ENCODE data around the gene FBXL14.

Gene FBXL14

GRCh38 chr12:1594261-1595025 lies at the start of gene FBXL14:
Gene FBXL14, minus strand, starts transcription at chr12:1594581. Its CDS starts 515 bp downstream, at chr12:1594066.
- peak; percentile 87 for DNase-seq

- DNase-seq, result no peak
Measured at GRCh38 chr12:1643905-1644533, 49.6 kb upstream of the FBXL14 start.

GRCh38 chr12:1643043-1643442 lies 48.7 kb upstream of the FBXL14 start:
- DNase-seq, result no peak

- DNase-seq, result no peak
Measured at GRCh38 chr12:1642513-1642912, 48.1 kb upstream of the FBXL14 start.

GRCh38 chr12:1640328-1641234 lies 46.2 kb upstream of the FBXL14 start:
- no peak for DNase-seq

GRCh38 chr12:1639538-1639937 lies 45.2 kb upstream of the FBXL14 start:
- DNase-seq, result no peak

GRCh38 chr12:1638203-1638602 lies 43.8 kb upstream of the FBXL14 start:
- no peak for DNase-seq

- DNase-seq, result no peak
Measured at GRCh38 chr12:1635301-1636095, 41.1 kb upstream of the FBXL14 start.

- peak; percentile 62 for DNase-seq
Measured at GRCh38 chr12:1634590-1635191, 40.3 kb upstream of the FBXL14 start.

GRCh38 chr12:1634149-1634548 lies 39.8 kb upstream of the FBXL14 start:
- no peak for DNase-seq

- no peak for DNase-seq
Measured at GRCh38 chr12:1633459-1633858, 39.1 kb upstream of the FBXL14 start.

- DNase-seq, result no peak
Measured at GRCh38 chr12:1632702-1633101, 38.3 kb upstream of the FBXL14 start.

GRCh38 chr12:1630827-1631591 lies 36.6 kb upstream of the FBXL14 start:
- no peak for DNase-seq

GRCh38 chr12:1630133-1630826 lies 35.9 kb upstream of the FBXL14 start:
- DNase-seq, result peak; percentile 58

- peak; percentile 31 for DNase-seq
Measured at GRCh38 chr12:1629338-1630132, 35.2 kb upstream of the FBXL14 start.

GRCh38 chr12:1628666-1629337 lies 34.4 kb upstream of the FBXL14 start, which contains the start of gene WNT5B:
Gene WNT5B, plus strand, starts transcription at chr12:1629231. Its CDS starts 2,124 bp downstream, at chr12:1631355.
- no peak for DNase-seq

- DNase-seq, result no peak
Measured at GRCh38 chr12:1622406-1622805, 28.0 kb upstream of the FBXL14 start.

GRCh38 chr12:1620092-1620491 lies 25.7 kb upstream of the FBXL14 start:
- DNase-seq, result no peak

GRCh38 chr12:1619587-1619986 lies 25.2 kb upstream of the FBXL14 start:
- no peak for DNase-seq

Data from NCI-H345 (cell line).